RWPE2 (cell line): ENCODE data around the gene TMEM132D.

Source experiments
- ATAC-seq: fragments of 200-7000 bp; cut with Tn5 transposase; 3 replicates; pipeline ENCODE4 v1.9.1; 2021; ENCODE audit warnings: low read depth
- DNase-seq: peaks from one replicate; pipeline ENCODE4 v3.0.0-alpha.2; 2020; ENCODE audit warnings: low spot score
- H3K27ac ChIP-seq: fragments of 450-650 bp; 2 replicates; pipeline ENCODE4 v1.5.1; 2017; ENCODE audit warnings: mild to moderate bottlenecking; ENCODE audit not compliant: poor library complexity, severe bottlenecking
- H3K27me3 ChIP-seq: fragments of 250-450 bp; sonication (Bioruptor Pico); 2 replicates; pipeline ENCODE4 v1.5.1; 2021; ENCODE audit warnings: mild to moderate bottlenecking, moderate library complexity; ENCODE audit not compliant: insufficient read depth, poor library complexity, severe bottlenecking
- H3K36me3 ChIP-seq: fragments of 250-450 bp; sonication (Bioruptor Pico); 2 replicates; pipeline ENCODE4 v1.5.1; 2020; ENCODE audit warnings: low read depth, mild to moderate bottlenecking, moderate library complexity
- H3K4me1 ChIP-seq: fragments of 250-450 bp; sonication (Bioruptor Pico); 2 replicates; pipeline ENCODE4 v1.5.1; 2021; ENCODE audit warnings: mild to moderate bottlenecking, moderate library complexity; ENCODE audit not compliant: insufficient read depth, poor library complexity, severe bottlenecking
- H3K4me3 ChIP-seq: fragments of 250-450 bp; sonication (Bioruptor Pico); 2 replicates; pipeline ENCODE4 v1.5.1; 2021; ENCODE audit warnings: mild to moderate bottlenecking, moderate library complexity; ENCODE audit not compliant: severe bottlenecking
- H3K9me3 ChIP-seq: fragments of 250-450 bp; sonication (Bioruptor Pico); 2 replicates; pipeline ENCODE4 v1.5.1; 2021; ENCODE audit warnings: mild to moderate bottlenecking, moderate library complexity; ENCODE audit not compliant: severe bottlenecking
- CTCF ChIP-seq: fragments of 450-650 bp; IDR thresholded peaks from one replicate; pipeline ENCODE4 v1.5.1; 2017; ENCODE audit warnings: mild to moderate bottlenecking, moderate library complexity; ENCODE audit not compliant: poor library complexity, severe bottlenecking

TMEM132D gene

DNA sequence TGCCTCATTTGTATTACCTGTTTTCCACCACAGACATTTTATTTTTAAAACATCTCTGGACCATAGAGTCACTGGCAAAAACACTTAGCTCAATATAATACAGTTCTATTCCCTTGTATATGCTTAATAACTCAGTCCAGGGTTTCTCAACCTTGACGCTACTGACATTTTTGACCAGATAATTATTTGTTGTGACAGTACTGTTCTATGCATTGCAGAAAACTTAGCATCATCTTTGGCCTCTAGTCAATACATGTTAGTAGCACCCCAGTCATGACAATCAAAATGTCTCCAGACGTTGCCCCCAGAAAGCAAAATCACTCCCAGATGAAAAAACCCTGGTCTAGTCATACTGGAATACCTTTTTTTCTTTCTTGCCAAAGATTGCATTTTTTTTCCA lies 174.7 kb downstream of the TMEM132D start:
- no peaks in the 10 kb centered on the region for H3K4me1 ChIP-seq
- no peak overlapping the region for H3K27ac ChIP-seq
- H3K4me3 ChIP-seq = no peak overlapping the region
- peaks cover 3% of the 10 kb centered on the region for H3K9me3 ChIP-seq
- DNase-seq (no peak), ATAC-seq (no peak)
- H3K27me3 ChIP-seq = no peaks in the 10 kb centered on the region
- TF ChIP-seq CTCF = no peak
- no peaks in the 10 kb centered on the region for H3K36me3 ChIP-seq

DNA sequence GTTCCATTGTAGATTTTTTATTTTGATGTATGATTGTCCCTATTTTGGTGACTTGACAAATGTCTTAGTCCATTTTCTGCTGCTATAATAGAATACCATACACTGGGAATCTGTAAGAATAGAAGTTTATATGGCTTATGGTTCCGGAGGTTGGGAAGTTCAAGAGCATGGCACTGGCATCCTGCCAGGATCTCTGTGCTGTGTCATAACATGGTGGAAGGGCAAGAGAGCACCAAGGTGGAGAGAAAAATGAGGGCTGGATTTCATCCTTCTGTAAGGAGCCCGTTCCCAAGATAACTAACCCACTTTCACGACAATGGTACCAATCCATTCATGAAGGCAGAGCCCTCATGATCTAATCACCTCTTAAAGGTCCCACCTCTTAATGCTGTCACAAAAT lies 176.7 kb downstream of the TMEM132D start:
- Histone ChIP-seq H3K27me3 (no peaks in the 10 kb centered on the region), H3K36me3 (no peaks in the 10 kb centered on the region), H3K27ac (no peak overlapping the region), H3K4me3 (no peak overlapping the region), H3K4me1 (no peaks in the 10 kb centered on the region), H3K9me3 (peaks cover 3% of the 10 kb centered on the region)
- DNase-seq (no peak), ATAC-seq (no peak)
- TF ChIP-seq CTCF = no peak

DNA sequence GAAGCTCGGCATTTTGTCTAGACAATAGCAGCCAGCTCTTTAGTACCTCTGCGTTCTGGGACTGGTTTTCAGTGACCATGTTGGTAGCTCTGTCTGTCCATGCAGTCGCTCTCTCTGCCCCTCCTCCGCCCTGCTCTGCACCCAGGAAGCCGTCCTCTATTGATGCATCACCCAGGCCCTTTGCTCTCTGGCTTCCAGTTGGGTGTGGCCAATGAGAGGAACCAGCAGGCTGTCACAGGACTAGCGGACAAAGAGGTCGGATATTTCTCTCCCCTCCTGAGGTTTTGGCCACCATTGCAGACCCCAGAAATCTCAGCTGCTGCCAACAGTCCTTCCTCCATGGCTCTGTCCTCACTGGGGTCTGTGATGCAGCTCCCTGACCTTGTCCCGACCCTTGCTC lies 180.6 kb downstream of the TMEM132D start:
- H3K4me3 ChIP-seq = no peak overlapping the region
- no peak for DNase-seq
- no peaks in the 10 kb centered on the region for H3K4me1 ChIP-seq
- H3K36me3 ChIP-seq = no peaks in the 10 kb centered on the region
- H3K27me3 ChIP-seq = no peaks in the 10 kb centered on the region
- ATAC-seq = no peak
- no peak for TF ChIP-seq CTCF
- H3K9me3 ChIP-seq = no peaks in the 10 kb centered on the region
- no peak overlapping the region for H3K27ac ChIP-seq

DNA sequence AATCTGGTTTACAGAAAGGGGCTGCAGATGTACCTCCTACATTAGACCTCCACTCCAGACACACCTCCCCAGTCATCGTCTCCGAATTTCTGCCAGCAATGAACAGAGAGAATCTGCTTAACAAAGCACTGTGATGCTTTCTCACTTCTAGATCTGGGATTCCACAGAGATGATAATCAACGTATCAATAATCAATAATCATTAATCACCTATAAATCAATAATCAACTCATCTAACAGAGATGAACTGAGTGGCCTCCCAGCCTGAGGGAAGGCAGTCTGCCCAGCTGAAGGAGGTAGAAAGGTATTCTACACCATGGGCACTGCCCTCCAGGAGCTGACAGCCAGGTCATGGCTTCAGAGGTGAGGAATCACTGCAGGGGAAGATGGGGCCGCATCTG lies 183.2 kb downstream of the TMEM132D start:
- no peak for TF ChIP-seq CTCF
- H3K27ac ChIP-seq = no peak overlapping the region
- no peaks in the 10 kb centered on the region for H3K4me1 ChIP-seq
- no peak overlapping the region for H3K4me3 ChIP-seq
- ATAC-seq (no peak), DNase-seq (no peak)
- no peaks in the 10 kb centered on the region for H3K27me3 ChIP-seq
- no peaks in the 10 kb centered on the region for H3K36me3 ChIP-seq
- H3K9me3 ChIP-seq = no peaks in the 10 kb centered on the region

GRCh38 chr12:129719416-129719815 lies 184.4 kb downstream of the TMEM132D start:
- Histone ChIP-seq H3K36me3 (no peaks in the 10 kb centered on the region), H3K4me1 (no peaks in the 10 kb centered on the region), H3K9me3 (no peaks in the 10 kb centered on the region), H3K4me3 (no peak overlapping the region), H3K27me3 (no peaks in the 10 kb centered on the region), H3K27ac (no peak overlapping the region)
- DNase-seq (no peak), ATAC-seq (no peak)
- no peak for TF ChIP-seq CTCF
